HG02798 (cell line): ENCODE results near the gene PIAS1.

Experiments used
- ATAC-seq: cut with Tn5 transposase; IDR thresholded peaks from one replicate; pipeline ENCODE4 v1.9.1; 2021; ENCODE audit warnings: mild to moderate bottlenecking; ENCODE audit not compliant: unreplicated experiment, poor library complexity

PIAS1 gene

DNA sequence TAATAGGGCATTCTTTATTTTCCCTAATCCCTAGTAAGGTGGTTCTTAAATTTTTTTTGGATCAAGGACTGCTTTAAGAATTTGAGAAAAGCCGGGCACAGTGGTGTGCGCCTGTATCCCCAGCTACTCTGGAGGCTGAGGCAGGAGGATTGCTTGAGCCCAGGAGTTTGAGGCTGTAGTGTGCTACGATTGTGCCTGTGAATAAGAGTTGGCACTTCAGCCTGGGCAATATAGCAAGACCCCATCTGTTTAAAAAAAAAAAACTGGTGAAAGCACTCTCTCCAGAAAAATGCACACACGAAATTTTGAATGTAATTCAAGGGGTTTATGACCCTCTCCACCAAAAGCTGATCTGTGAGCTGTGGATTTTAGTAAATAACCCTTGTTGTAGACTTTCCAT lies 119.0 kb downstream of the PIAS1 start:
- ATAC-seq = no peak

- ATAC-seq = no peak
These were observed 121.4 kb downstream of the PIAS1 start for GRCh38 chr15:68175526-68175925.

DNA sequence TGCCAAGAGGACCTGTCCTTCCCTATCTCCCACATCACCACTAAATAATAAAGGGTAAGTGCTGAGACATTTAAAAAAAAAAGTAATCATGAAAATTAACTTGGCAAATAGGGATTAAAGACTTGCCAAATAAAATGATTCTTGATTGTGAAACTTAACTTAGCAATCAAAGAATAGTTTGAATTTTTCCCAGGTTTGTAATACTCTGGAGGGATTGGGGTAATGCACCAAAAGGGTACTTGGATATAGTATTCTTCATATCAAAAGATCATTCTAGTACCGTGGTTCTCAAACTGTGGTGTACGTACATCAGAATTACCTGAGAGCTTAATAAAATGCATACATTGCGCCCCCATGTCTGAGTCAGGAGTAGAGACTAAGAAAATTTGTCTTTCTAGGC lies 122.5 kb downstream of the PIAS1 start:
- ATAC-seq = no peak

DNA sequence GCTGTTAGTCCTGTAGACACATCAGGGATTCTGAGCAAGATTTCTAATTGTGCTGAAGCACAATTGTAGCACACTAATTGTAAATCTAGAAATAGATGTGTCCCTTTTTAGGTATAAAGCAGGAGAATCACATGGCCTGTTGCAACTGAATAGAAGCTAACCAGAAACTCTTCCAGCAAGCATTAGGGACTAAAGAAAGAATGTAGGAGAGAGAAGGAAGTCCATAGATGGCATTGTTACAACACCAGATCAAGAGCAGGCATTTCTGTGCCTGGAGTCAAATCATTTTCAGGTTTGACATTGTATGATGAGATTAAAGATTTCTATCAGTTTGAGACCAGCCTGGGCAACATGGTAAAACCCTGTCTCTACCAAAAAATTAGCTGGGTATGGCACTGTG lies 123.6 kb downstream of the PIAS1 start:
- ATAC-seq = no peak

- ATAC-seq = no peak
These were observed 129.7 kb downstream of the PIAS1 start for GRCh38 chr15:68183616-68184315.

GRCh38 chr15:68184616-68185480 lies 130.7 kb downstream of the PIAS1 start:
- ATAC-seq = no peak

GRCh38 chr15:68186671-68187397 lies 132.7 kb downstream of the PIAS1 start:
- no peak for ATAC-seq

GRCh38 chr15:68187559-68187958 lies 133.4 kb downstream of the PIAS1 start:
- no peak for ATAC-seq

DNA sequence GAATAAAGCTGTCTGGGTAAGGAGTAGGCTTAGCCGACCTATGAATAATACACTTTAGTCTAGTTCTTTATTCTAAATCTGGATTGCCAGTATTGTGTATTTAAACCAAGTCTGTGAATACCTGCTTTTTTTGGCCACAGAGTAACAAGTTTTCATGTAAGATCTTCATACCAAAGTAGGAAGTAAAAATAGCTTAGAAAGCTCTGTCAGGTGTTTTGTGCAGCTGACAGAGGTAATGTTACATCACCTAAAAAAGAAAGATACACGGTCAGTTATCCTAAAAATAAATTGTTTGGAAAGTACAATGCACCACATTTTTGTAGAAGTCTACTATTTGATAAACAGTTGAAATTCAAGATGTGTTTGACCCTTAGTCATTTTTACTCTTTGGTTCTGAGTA lies 134.5 kb downstream of the PIAS1 start:
- ATAC-seq = no peak

DNA sequence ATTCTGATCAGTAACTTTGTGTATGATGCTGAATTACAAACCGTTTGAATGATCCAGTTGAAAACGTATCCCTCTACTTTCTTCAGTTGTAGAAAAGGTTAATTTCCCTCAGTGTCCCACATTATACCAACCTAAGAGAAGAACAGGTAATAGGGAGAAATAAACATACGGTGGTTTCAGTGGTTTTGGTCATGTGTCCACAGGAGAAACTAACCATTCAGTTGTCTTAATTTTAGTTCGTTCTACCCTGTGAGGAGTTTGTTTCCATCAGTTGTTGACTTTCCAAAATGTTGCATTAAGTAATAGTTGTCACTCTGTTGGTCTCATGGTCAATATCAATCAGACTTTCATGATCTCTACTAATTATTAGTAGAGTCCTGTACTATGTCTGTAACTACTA lies 135.9 kb downstream of the PIAS1 start:
- no peak for ATAC-seq

- no peak for ATAC-seq
These were observed 137.4 kb downstream of the PIAS1 start for GRCh38 chr15:68191555-68191954.

GRCh38 chr15:68192117-68192516 lies 138.0 kb downstream of the PIAS1 start:
- ATAC-seq = no peak

GRCh38 chr15:68192804-68193486 lies 138.8 kb downstream of the PIAS1 start:
- ATAC-seq = no peak

- no peak for ATAC-seq
These were observed 141.4 kb downstream of the PIAS1 start for GRCh38 chr15:68195336-68196112.

DNA sequence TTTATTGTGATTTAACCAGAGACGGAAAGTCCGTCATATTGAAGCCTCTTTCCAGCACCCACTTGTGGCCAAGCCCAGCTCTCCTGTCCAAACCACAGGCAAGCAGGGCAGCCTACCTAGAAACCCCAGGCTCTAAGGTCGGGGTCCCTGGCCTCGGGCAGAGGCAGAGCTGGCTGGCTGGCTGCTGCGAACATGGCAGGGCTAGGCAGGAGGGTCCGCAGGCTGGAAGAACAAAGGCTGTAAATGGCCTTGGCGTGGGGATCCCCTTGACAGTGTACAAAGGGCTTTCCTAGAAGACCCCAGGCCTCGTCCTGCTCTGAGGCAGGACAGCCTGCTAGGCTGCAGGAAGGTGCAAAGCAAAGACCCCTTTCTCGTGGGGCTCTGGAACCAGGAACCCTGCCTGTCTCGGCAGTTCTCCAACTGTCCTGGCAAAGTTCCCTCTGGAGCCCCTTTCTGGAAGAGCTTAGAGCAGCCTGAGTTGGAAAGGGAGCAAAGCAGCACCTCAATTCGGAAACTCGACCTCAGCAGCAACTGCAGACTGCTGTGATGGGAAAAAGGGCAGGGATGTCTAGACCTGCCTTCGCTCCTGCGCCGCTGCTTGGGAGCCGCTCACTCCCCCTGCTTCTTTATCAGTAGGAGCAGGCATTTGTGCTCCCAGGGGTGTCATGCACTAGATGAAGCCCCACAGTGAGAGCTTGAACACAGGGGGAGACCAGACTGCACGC lies 142.5 kb downstream of the PIAS1 start:
- ATAC-seq = no peak

DNA sequence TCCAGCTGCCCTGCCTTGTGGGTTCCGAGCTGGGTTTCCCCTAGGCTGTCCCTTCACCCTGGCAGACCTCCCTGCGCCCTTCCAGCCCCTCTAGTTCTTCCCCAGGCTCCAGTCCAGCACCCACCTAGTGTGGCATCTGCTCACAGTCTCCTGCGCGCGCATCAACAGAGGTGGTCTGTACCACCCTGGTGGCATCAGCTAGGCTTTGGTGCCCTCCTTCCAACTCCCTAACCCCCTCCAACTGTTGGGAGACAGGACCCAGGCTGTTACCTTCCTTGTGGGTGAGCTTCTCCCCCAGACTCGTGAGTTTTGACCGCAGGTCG lies 143.0 kb downstream of the PIAS1 start:
- ATAC-seq = no peak

DNA sequence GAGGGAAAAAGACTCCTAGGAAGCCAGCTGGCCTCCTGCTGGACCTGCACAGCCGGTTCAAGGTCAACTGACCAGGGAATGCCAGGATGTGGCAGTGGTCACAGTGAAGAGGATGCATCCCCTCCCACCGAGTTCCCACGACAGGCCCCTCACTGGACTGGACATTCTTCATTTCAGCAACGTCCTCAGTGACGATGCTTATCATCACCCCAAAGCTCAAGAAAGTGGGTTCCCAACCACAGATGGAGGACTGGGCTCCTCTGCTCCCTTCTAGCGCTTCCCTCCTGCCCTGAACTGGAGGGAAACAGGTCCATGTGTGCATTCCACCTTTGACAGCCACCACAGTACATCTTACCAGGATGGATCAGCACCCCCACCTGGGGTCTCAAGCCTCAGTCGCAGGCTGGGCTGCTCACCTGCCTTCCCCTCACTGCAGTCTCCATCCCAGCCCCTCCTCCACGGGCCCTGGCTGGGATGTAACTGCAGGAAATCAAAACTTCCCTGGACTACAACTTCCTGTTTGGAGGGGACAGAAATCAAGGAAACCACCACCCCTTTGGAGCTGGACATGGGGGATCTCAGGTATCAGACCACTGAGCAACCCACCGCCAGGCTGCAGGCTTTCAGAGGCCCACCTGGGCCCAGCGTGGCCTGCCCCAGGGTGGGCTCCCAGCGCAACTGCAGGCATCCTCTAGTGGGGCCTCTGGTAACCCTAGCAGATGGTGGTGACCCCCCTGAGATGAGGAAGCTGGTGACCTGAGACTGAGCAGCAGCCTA lies 143.7 kb downstream of the PIAS1 start:
- ATAC-seq = no peak

DNA sequence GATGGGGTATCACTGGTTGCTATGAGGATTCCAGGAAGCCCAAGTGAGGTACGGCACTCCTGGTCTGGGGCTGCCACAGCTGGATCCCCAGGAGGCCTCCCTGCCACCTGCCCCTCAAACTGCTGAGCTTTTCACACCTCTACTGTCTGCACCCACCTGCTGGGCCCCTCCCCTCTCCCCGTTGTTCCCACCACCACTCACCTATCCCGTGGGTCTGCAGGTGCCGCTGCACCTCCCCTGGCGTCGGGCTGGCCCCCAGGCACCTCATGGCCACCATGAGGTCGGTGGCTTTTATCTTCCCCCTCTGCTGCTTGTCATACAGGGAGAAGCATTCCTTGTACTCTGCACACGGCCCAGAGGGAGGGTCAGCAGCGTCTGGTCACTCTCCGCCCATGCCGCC lies 145.2 kb downstream of the PIAS1 start:
- no peak for ATAC-seq
